Measurements from ENCODE around the gene CENPM. TPM values are rescaled to one million over a fixed set of nuclear protein-coding genes. Genes with fewer than 3 reads are reported as not detected.
"Not testable (repeated sequence)": the region's sequence is repeated elsewhere in the genome, so short reads cannot be mapped to it uniquely, and the experiment has no call there.

Gene CENPM
- total RNA-seq, 2 experiments from 2014 or later, result 7.6 to 8.4 TPM

GRCh38 chr22:41951898-41952474 is 5.0 kb upstream of the CENPM start, which contains the start of gene SMIM45:
Gene SMIM45, plus strand, starts transcription at chr22:41952150.
- H3K36me3 ChIP-seq (ENCODE audit: insufficient read depth, low read length), result no peaks in the 10 kb centered on the region
- TF ChIP-seq, protein P1, sequence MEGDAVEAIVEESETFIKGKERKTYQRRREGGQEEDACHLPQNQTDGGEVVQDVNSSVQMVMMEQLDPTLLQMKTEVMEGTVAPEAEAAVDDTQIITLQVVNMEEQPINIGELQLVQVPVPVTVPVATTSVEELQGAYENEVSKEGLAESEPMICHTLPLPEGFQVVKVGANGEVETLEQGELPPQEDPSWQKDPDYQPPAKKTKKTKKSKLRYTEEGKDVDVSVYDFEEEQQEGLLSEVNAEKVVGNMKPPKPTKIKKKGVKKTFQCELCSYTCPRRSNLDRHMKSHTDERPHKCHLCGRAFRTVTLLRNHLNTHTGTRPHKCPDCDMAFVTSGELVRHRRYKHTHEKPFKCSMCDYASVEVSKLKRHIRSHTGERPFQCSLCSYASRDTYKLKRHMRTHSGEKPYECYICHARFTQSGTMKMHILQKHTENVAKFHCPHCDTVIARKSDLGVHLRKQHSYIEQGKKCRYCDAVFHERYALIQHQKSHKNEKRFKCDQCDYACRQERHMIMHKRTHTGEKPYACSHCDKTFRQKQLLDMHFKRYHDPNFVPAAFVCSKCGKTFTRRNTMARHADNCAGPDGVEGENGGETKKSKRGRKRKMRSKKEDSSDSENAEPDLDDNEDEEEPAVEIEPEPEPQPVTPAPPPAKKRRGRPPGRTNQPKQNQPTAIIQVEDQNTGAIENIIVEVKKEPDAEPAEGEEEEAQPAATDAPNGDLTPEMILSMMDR (IDR thresholded peaks at IDR 0.05), result no peak
- intact Hi-C loops (cut with DNase I, micrococcal nuclease), result no loop called here
- H3K4me3 ChIP-seq (ENCODE audit: low read length), result no peak within 1 kb of the TSS
- no peaks in the 10 kb centered on the region for H3K27me3 Mint-ChIP-seq
- H3K9me3 Mint-ChIP-seq, result no peaks in the 10 kb centered on the region
- ChIA-PET POLR2A (no interaction called here), CTCF (interaction anchor here (0.6 kb wide), 1 partner anchor 73 kb away, joined by 3 read pairs; no protein-coding TSS in a partner anchor)
- no peaks in the 10 kb centered on the region for H3K36me3 Mint-ChIP-seq (ENCODE audit: low read depth)
- ATAC-seq (ENCODE audit: poor library complexity), result no peak
- peaks cover 9% of the 10 kb centered on the region for H3K4me1 ChIP-seq (ENCODE audit: insufficient read depth, low read length)
- H3K27me3 ChIP-seq (ENCODE audit: control insufficient read depth in 1 of 2, insufficient read depth in 2 of 2, low read length in 2 of 2), result no peaks in the 10 kb centered on the region
- no peak within 1 kb of the TSS for H3K27ac ChIP-seq (ENCODE audit: low read depth in 1 of 2, low read length in 2 of 2)
- no peak within 1 kb of the TSS for H3K4me3 Mint-ChIP-seq
- DNase-seq, result no peak
- H3K9me3 ChIP-seq (ENCODE audit: control insufficient read depth in 1 of 2, insufficient read depth in 1 of 2, low read length in 2 of 2), result no peaks in the 10 kb centered on the region
- peaks cover 3% of the 10 kb centered on the region for H3K4me1 Mint-ChIP-seq (ENCODE audit: low read depth)
- H3K27ac Mint-ChIP-seq, result no peak within 1 kb of the TSS

GRCh38 chr22:41949297-41949965 is 2.5 kb upstream of the CENPM start:
- intact Hi-C loops (cut with DNase I, micrococcal nuclease), result no loop called here
- Histone ChIP-seq H3K27ac (ENCODE audit: low read depth in 1 of 2, low read length in 2 of 2) (no peak overlapping the region), H3K4me1 (ENCODE audit: insufficient read depth, low read length) (peaks cover 25% of the 10 kb centered on the region), H3K4me3 (ENCODE audit: low read length) (no peak overlapping the region), H3K9me3 (ENCODE audit: control insufficient read depth in 1 of 2, insufficient read depth in 1 of 2, low read length in 2 of 2) (no peaks in the 10 kb centered on the region), H3K36me3 (ENCODE audit: insufficient read depth, low read length) (no peaks in the 10 kb centered on the region), H3K27me3 (ENCODE audit: control insufficient read depth in 1 of 2, insufficient read depth in 2 of 2, low read length in 2 of 2) (no peaks in the 10 kb centered on the region)
- ChIA-PET CTCF (no interaction called here), POLR2A (interaction anchor here (1.1 kb wide), 1 partner anchor 117 kb away, joined by 4 read pairs; the partner anchor contains the start of gene SREBF2)
- DNase-seq (no peak), ATAC-seq (ENCODE audit: poor library complexity) (no peak)
- Mint-ChIP-seq H3K9me3 (no peaks in the 10 kb centered on the region), H3K27me3 (no peaks in the 10 kb centered on the region), H3K36me3 (ENCODE audit: low read depth) (no peaks in the 10 kb centered on the region), H3K27ac (no peak overlapping the region), H3K4me1 (ENCODE audit: low read depth) (peaks cover 14% of the 10 kb centered on the region), H3K4me3 (no peak overlapping the region)
- TF ChIP-seq, protein P1 (IDR thresholded peaks at IDR 0.05), result no peak

DNA sequence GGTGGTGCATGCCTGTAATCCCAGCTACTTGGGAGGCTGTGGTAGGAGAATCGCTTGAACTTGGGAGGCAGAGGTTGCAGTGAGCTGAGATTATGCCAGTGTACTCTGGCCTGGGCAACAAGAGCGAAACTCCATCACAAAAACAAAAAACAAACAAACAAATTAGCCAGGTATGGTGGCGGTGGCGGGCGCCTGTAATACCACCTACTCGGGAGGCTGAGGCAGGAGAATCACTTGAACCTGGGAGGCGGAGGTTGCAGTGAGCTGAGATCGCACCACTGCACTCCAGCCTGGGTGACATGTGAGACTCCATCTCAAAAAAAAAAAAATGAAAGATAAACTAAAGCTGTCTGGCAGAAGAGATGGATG is 2.0 kb upstream of the CENPM start:
- H3K4me3 ChIP-seq (ENCODE audit: low read length); intact Hi-C loops (cut with DNase I, micrococcal nuclease); H3K27ac Mint-ChIP-seq; H3K27me3 ChIP-seq (ENCODE audit: control insufficient read depth in 1 of 2, insufficient read depth in 2 of 2, low read length in 2 of 2); H3K27ac ChIP-seq (ENCODE audit: low read depth in 1 of 2, low read length in 2 of 2); CTCF ChIA-PET; DNase-seq; H3K36me3 ChIP-seq (ENCODE audit: insufficient read depth, low read length); H3K27me3 Mint-ChIP-seq; H3K9me3 Mint-ChIP-seq; H3K9me3 ChIP-seq (ENCODE audit: control insufficient read depth in 1 of 2, insufficient read depth in 1 of 2, low read length in 2 of 2); H3K4me3 Mint-ChIP-seq; H3K36me3 Mint-ChIP-seq (ENCODE audit: low read depth); ATAC-seq (ENCODE audit: poor library complexity): not testable (repeated sequence)
- peaks cover 25% of the 10 kb centered on the region for H3K4me1 ChIP-seq (ENCODE audit: insufficient read depth, low read length)
- H3K4me1 Mint-ChIP-seq (ENCODE audit: low read depth), result peaks cover 14% of the 10 kb centered on the region
- POLR2A ChIA-PET, result interaction anchor here (0.9 kb wide), 1 partner anchor 131 kb away, joined by 3 read pairs; the partner anchor contains the start of gene SMDT1

Data from CD4-positive, alpha-beta T cell (primary cell).